Midbrain (tissue), 1 donor: Measurements from ENCODE around the gene KNSTRN.
A peak's percentile ranks its signal among the peaks of the same experiment; 100 is the strongest.

Experiments used
- DNase-seq: peaks from one replicate; lab custom pipeline; 2025; lab: John Stamatoyannopoulos, UW

The KNSTRN gene

GRCh38 chr15:40382580-40383456, at the start of gene KNSTRN:
TSS of gene KNSTRN (plus strand) at chr15:40382721. CDS start at chr15:40382836, 115 bp downstream.
- DNase-seq, result peak; percentile 92

- peak; percentile 34 for DNase-seq
These were observed 48.5 kb upstream of the KNSTRN start for GRCh38 chr15:40333922-40334492.

- DNase-seq, result no peak
These were observed 48.0 kb upstream of the KNSTRN start for GRCh38 chr15:40334541-40334940.

- no peak for DNase-seq
These were observed 47.4 kb upstream of the KNSTRN start for GRCh38 chr15:40334941-40335795.

- DNase-seq, result no peak
These were observed 46.4 kb upstream of the KNSTRN start for GRCh38 chr15:40335938-40336743.

GRCh38 chr15:40336744-40337122, 45.8 kb upstream of the KNSTRN start:
- DNase-seq, result no peak

- no peak for DNase-seq
These were observed 44.9 kb upstream of the KNSTRN start for GRCh38 chr15:40337597-40337996.

GRCh38 chr15:40338041-40338657, 44.4 kb upstream of the KNSTRN start:
- peak; percentile 33 for DNase-seq

GRCh38 chr15:40338921-40339620, 43.5 kb upstream of the KNSTRN start:
- peak; percentile 75 for DNase-seq

- no peak for DNase-seq
These were observed 42.9 kb upstream of the KNSTRN start for GRCh38 chr15:40339621-40339945.

- peak; percentile 74 for DNase-seq
These were observed 42.3 kb upstream of the KNSTRN start for GRCh38 chr15:40340038-40340739.

GRCh38 chr15:40340740-40341400, 41.7 kb upstream of the KNSTRN start, which contains the start of gene CCDC9B:
TSS of gene CCDC9B (minus strand) at chr15:40340939. CDS start at chr15:40340819, 120 bp downstream.
- DNase-seq, result peak; percentile 89

- DNase-seq, result no peak
These were observed 39.9 kb upstream of the KNSTRN start for GRCh38 chr15:40342416-40343320.

- no peak for DNase-seq
These were observed 39.0 kb upstream of the KNSTRN start for GRCh38 chr15:40343512-40343911.

GRCh38 chr15:40344217-40344616, 38.3 kb upstream of the KNSTRN start:
- no peak for DNase-seq

- DNase-seq, result peak; percentile 65
These were observed 37.8 kb upstream of the KNSTRN start for GRCh38 chr15:40344631-40345120.

- DNase-seq, result no peak
These were observed 37.2 kb upstream of the KNSTRN start for GRCh38 chr15:40345225-40345866.
